Ishikawa (cell line): ENCODE measurements around the gene IL12B.
A peak's percentile ranks its signal among the peaks of the same experiment; 100 is the strongest.

Experiments used
- CEBPB ChIP-seq: IDR thresholded peaks from 2 replicates; pipeline ENCODE4 v1.6.1; 2012
- CREB1 ChIP-seq: IDR thresholded peaks from 2 replicates; pipeline ENCODE4 v1.6.1; 2012; ENCODE audit warnings: low read depth
- EGR1 ChIP-seq: IDR thresholded peaks from 2 replicates; pipeline ENCODE4 v1.6.1; 2012
- EP300 ChIP-seq: IDR thresholded peaks from 2 replicates; pipeline ENCODE4 v1.6.1; 2012; ENCODE audit warnings: borderline replicate concordance
- FOXM1 ChIP-seq: IDR thresholded peaks from 2 replicates; pipeline ENCODE4 v1.6.1; 2012; ENCODE audit warnings: low read depth, borderline replicate concordance
- MAX ChIP-seq: IDR thresholded peaks from 2 replicates; pipeline ENCODE4 v1.6.1; 2012
- NFIC ChIP-seq: IDR thresholded peaks from 2 replicates; pipeline ENCODE4 v1.6.1; 2012
- RAD21 ChIP-seq: IDR thresholded peaks from 2 replicates; pipeline ENCODE4 v1.6.1; 2012; ENCODE audit warnings: low read depth
- TAF1 ChIP-seq: IDR thresholded peaks from 2 replicates; pipeline ENCODE4 v1.6.1; 2012; ENCODE audit warnings: low read depth, mild to moderate bottlenecking
- TCF12 ChIP-seq: IDR thresholded peaks from 2 replicates; pipeline ENCODE4 v1.6.1; 2012; ENCODE audit warnings: low read depth
- TEAD4 ChIP-seq: IDR thresholded peaks from 2 replicates; pipeline ENCODE4 v1.6.1; 2012
- USF1 ChIP-seq: IDR thresholded peaks from 2 replicates; pipeline ENCODE4 v1.6.1; 2012
- YY1 ChIP-seq: IDR thresholded peaks from 2 replicates; pipeline ENCODE4 v1.6.1; 2012; ENCODE audit warnings: low read depth
- ZBTB7A ChIP-seq: IDR thresholded peaks from 2 replicates; pipeline ENCODE4 v1.6.1; 2012; ENCODE audit warnings: low read depth
- TF ChIP-seq, protein P1 (sequence below): IDR thresholded peaks from 2 replicates; pipeline ENCODE4 v1.6.1; 2012; ENCODE audit warnings: low read depth, mild to moderate bottlenecking

Gene IL12B

DNA sequence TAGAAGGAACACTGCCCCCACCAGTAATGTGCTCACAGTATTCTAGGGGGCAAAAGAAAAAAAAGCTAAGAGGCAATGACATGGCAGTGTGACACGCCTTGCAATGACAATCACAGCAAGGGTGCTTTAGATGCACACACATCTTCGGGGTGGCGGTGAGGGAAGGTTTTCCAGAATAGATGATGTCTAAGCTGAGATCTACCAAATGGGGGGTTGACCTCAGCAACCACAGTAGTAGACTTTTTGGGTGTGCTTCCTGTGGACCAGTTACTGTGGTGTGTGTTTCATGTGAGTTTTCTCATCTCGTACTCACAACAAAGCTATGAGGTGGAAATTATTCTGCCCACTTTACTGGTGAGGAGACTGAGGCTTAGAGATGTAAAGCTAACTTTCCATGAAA is 10.2 kb upstream of the IL12B start:
- TF ChIP-seq EP300 (no peak), TCF12 (no peak), MAX (no peak), RAD21 (no peak), YY1 (no peak), USF1 (no peak), ZBTB7A (no peak), EGR1 (no peak), CEBPB (no peak), TAF1 (no peak), FOXM1 (no peak), NFIC (no peak)
- TF ChIP-seq, protein P1, sequence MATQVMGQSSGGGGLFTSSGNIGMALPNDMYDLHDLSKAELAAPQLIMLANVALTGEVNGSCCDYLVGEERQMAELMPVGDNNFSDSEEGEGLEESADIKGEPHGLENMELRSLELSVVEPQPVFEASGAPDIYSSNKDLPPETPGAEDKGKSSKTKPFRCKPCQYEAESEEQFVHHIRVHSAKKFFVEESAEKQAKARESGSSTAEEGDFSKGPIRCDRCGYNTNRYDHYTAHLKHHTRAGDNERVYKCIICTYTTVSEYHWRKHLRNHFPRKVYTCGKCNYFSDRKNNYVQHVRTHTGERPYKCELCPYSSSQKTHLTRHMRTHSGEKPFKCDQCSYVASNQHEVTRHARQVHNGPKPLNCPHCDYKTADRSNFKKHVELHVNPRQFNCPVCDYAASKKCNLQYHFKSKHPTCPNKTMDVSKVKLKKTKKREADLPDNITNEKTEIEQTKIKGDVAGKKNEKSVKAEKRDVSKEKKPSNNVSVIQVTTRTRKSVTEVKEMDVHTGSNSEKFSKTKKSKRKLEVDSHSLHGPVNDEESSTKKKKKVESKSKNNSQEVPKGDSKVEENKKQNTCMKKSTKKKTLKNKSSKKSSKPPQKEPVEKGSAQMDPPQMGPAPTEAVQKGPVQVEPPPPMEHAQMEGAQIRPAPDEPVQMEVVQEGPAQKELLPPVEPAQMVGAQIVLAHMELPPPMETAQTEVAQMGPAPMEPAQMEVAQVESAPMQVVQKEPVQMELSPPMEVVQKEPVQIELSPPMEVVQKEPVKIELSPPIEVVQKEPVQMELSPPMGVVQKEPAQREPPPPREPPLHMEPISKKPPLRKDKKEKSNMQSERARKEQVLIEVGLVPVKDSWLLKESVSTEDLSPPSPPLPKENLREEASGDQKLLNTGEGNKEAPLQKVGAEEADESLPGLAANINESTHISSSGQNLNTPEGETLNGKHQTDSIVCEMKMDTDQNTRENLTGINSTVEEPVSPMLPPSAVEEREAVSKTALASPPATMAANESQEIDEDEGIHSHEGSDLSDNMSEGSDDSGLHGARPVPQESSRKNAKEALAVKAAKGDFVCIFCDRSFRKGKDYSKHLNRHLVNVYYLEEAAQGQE = no peak

DNA sequence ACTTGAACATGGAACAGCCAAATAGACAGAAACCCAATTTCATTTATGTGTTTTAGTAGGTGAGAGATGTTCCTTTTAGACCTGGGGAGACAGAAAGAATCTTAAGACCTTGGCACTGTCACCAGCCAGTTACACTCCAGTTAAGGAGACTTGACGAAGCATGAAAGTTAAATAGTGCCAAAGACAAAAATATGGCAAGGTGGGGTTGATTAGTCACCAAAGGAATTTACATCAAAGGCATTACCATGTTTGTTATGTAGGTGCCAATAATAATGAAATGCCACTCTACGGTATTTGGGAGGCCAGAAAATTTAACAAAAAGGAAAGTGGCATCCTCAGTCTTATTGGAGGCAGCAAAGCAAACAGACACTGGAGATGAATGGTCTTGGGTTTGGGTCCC is 9.2 kb upstream of the IL12B start:
- TF ChIP-seq EGR1 = no peak
- TF ChIP-seq RAD21 = no peak
- TF ChIP-seq EP300 = peak; percentile 35; the same call in 1 of the 2 replicates
- TF ChIP-seq ZBTB7A = no peak
- no peak for TF ChIP-seq CEBPB
- TF ChIP-seq TEAD4 = peak; percentile 58
- no peak for TF ChIP-seq TAF1
- TF ChIP-seq YY1 = no peak
- no peak for TF ChIP-seq MAX
- no peak for TF ChIP-seq USF1
- no peak for TF ChIP-seq CREB1
- peak; percentile 74 for TF ChIP-seq NFIC
- TF ChIP-seq FOXM1 = no peak
- no peak for TF ChIP-seq TCF12
- TF ChIP-seq, protein P1 = no peak

DNA sequence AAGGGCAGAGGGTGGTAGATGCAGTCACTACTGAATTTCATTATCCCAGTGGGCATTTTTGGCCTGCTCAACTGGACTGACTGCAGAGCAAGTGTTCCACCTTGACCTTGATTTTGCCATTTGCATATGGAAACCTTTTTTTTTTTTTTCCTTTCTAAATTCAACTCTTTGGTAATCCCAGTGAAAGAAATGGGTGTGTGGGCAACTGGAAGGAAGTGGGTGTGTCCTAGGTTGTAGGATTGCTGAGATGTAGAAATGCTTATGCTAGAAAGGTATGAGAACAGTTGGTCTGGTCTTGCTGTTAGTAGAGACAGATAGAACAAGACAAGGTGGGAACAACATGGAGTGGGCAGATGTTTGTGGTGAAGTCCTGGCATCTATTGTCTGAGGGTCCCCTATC is 7.8 kb upstream of the IL12B start:
- TF ChIP-seq CREB1 (no peak), TEAD4 (no peak), TAF1 (no peak), MAX (no peak), YY1 (no peak), ZBTB7A (no peak), FOXM1 (no peak), NFIC (no peak)

DNA sequence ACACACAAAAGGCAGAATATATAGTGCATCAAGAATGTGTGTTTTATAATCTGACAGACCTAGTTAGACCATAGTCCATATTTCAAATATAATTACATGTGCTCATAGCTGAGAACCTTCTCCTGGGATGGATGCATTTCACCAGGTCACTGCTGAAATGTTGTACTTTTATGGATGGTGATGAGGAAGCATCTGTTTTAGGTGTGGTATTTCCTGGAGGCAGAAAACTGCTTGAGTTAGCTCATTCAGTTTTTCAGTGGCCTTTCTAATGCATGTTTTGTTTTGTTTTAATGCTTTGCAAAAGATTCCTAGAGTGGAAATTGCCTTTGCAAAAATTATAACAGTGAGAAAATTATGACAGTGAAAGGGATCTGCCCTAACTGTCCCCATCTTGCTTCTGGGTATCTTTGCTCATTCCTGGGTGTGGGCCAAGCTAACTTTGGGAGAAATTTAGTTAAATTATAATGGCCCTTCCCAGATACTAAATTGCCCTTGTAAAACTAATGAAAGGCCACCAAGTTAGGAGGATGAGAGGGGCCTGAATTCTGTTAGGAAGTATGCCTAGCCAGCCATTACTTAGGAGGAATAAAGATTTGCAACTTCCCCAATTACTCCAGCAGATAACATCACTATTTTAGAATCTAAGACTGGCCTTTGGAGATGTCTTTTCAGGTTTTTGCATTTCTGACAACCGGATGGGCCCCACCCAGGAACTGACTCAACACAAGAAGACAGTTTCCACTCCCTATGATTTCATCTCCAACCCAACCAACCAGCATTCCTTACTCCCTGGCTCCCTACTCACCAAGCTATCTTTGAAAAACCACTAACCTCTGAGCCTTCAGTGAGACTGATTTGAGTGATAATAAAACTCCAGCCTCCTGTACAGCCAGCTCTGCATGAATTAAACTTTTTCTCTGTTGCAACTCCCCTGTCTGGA is 7.0 kb upstream of the IL12B start:
- no peak for TF ChIP-seq EGR1

DNA sequence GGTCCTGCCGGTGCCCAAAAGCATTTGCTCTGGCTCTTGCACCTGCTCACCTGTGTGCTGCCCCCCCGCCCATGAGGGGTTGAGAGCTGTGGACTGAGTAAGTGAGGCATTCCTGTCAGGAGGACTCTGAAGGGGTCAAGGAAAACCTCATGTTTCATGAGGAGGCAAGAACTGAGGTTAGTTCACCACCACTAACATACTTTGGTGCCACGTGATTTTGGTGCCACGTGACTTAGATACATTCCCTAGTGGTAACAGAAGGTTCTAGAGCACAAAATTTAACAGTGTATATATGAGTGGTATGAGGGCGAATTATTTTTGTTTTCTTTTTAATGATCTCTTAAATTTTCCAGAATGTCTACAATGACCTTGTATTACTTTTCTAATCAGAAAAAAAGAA is 6.3 kb upstream of the IL12B start:
- no peak for TF ChIP-seq ZBTB7A
- no peak for TF ChIP-seq YY1
- no peak for TF ChIP-seq CEBPB
- TF ChIP-seq FOXM1 = no peak
- TF ChIP-seq EGR1 = no peak
- TF ChIP-seq, protein P1 = no peak
- no peak for TF ChIP-seq USF1
- TF ChIP-seq TCF12 = no peak
- no peak for TF ChIP-seq RAD21
- TF ChIP-seq TAF1 = no peak
- TF ChIP-seq MAX = no peak
- no peak for TF ChIP-seq TEAD4
- no peak for TF ChIP-seq EP300
- TF ChIP-seq NFIC = no peak
- no peak for TF ChIP-seq CREB1
